Placental epithelial cell (primary cell): ENCODE results near the gene GSTO2. TPM values are rescaled to one million over a fixed set of nuclear protein-coding genes. Genes with fewer than 3 reads are reported as not detected.

ENCODE experiments used
- small RNA-seq: library from RNA; depleted of rRNA; stranded (forward); fragments of <200 nt; gene quantifications from one replicate; pipeline ENCODE3, GENCODE V24; 2012
- total RNA-seq: library from RNA; depleted of rRNA; stranded (reverse); fragments of >200 nt; gene quantifications from 2 replicates; pipeline ENCODE4 v1.2.3, GENCODE V29; 2012

The GSTO2 gene
- total RNA-seq, result 19.6 and 20.5 TPM in 2 replicates

GRCh38 chr10:104268713-104269645 lies at the start of gene GSTO2:
TSS of gene GSTO2 (plus strand) at chr10:104269184. CDS start at chr10:104274916, 5,732 bp downstream.

DNA sequence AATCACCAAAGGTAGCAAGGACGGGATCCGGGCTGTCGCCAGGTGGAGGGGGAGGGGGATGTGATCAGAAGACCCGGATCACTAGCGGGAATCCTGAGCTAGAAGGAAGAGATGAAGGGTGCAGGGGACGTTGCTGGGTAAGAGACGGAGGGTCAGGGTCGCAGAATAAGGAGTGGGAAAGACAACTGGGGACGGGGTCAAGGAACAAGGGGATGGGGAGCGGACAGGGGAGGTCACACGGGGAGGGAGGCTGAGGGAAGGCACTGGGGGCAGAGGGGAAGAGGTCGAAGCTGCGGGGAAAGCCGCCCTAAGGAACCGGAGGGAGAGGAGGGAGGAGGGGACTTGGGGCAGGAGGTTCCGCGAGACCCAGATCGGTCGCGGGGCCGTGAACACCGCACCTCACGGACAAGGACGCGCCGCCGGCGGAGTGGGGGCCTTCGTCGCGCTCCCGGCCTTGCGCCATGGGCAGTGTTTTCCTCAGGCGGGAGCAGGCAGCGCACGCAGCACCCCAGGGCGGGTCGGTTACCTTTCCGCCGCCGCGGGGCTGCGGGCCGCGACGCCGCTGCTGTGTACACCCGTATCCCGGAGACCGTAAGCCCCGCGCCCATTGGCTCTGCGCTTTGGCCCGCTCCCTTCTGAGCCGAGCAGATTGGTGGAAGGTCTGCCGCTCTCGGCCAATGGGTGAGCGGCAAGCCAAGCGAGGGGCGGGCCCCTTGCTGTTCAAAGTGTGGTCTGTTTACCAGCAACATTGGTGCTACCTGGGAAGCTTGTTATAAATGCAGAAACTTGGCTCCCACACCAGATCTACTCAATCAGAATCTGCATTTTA lies 37.0 kb upstream of the GSTO2 start, which contains the start of gene CFAP43:
Gene CFAP43, minus strand, starts transcription at position 581 of the 829 bp plus-strand sequence. Its CDS starts 118 bp downstream, at position 463.

DNA sequence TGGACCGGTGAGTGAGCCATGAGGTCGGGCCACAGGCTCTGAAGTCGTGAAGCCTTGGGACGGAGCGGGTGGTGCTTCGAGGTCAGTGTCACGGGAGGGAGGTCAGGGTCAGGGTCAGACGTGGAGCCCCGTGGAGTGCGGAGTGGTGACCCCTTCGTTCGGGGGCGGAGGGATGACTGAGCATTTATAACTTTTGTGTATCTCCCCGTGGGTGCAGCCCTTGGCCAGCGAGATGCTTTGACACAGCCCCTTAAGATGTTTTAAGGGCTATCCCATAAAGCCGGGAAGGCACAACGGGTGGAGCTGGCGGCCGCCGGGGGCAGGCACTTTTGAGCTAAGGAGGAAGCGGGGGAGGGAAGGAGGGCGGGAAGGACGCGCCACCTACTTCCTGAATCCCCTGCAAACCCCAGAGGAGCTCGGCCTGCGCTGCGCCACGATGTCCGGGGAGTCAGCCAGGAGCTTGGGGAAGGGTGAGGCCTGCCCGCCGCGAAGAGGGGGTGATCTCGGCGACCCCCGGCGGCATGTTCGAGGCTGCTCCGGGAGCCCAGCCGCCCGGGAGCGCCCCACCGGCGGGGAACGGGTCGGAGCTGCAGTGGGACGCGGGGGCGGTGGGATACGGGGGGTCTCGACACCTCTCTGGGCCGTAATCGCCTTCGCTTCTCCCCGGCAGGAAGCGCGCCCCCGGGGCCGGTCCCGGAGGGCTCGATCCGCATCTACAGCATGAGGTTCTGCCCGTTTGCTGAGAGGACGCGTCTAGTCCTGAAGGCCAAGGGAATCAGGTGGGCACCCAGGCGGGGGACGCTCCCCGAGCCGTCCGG lies 14.3 kb upstream of the GSTO2 start, which contains the start of gene GSTO1:
Gene GSTO1, plus strand, starts transcription at position 400 of the 818 bp plus-strand sequence. Its CDS starts 37 bp downstream, at position 437.

DNA sequence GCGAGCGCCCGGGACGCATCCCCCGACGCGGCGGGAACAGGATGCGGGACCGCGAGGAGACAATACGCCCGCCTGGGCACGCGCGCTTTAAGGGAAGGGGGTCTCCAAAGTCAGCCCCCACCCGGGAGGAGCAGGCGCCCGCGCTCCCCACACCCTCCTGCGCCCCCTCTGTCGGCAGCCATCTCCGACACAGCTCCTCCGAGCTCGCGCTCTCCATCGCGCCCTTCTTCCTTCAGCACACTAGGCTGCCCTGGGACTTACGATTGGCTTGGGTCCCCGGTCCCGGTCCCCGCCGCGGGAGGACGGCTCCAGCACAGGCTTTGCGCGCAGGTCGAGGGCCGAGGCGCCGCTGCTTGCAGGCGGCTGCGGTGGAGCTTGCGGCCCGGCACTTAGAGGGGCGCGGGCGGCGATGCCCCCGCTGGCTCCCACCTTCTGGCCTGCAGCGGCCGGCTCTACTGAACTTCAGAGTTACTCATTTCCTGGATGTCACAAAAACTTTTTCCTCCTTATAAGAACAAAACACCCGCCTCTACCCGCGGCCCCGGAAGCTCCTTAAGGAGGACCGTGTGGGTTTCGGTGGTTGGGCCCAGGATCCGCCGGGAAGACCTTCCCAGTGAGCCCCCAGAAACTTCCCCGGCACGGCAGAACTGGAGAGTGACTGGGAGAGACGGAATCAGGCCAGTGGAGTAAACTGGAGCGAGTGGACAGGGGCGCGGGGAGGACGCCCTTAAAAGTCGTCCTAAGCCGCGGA lies 69.2 kb downstream of the GSTO2 start, which contains the start of gene ITPRIP:
Gene ITPRIP, minus strand, starts transcription at position 481 of the 751 bp plus-strand sequence. CDS start 22,414 bp downstream, outside the sequence.

DNA sequence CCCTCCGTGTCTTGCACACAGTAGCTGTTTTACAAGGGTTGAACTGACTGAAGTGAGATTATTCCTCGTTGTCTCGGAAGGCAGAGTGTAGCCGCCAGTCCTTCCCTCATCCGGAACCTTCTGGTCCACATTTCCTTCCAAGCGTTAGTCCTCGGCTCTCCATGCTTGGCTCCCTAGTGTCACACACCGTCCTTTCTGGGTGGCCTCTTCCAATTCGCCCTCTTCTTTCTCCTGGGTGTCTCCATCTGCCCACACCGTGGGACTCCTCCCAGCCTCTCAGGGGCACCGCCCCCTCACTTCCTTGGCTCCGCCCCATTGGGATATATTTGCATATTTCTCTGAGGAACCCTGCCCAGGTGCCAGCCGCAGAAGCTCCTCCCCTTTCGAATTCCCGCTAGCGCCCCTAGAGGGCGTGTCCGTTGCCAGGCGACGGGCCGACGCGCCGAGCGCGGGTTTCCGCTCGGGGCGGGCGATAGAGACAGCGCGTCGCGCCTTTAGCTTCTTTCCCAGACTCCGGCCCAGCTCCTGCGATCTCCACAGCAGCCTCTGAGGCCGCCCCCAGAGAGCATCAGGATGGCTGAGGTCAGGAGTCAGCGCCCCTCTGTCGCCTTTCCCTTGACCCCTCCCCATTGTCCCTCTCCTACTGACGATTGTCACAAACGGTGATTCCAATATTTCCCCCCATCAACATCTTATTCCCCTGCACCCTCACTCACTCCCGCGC lies 84.5 kb downstream of the GSTO2 start, which contains the start of gene CFAP58:
Gene CFAP58, plus strand, starts transcription at position 509 of the 724 bp plus-strand sequence. Its CDS starts 65 bp downstream, at position 574.

Small RNA genes lying within 50 kb of the gene (small RNA-seq; reads per million reads assigned to genes)
- gene MIR4482, result 0.26 reads per million

Other genes with a start within 250 kb of the GSTO2 start
- gene COL17A1, start 183.3 kb upstream of the GSTO2 start, total RNA-seq, result 1,169 and 1,337 TPM in 2 replicates
- 10.8 and 11.4 TPM in 2 replicates for gene SFR1, start 147.0 kb upstream of the GSTO2 start, total RNA-seq
- 0.11 and 1.6 TPM in 2 replicates for gene CFAP43, start 36.8 kb upstream of the GSTO2 start, total RNA-seq
- gene GSTO1, start 14.3 kb upstream of the GSTO2 start, total RNA-seq, result 85.2 and 161 TPM in 2 replicates
- 6.8 and 7.9 TPM in 2 replicates for gene ITPRIP, start 69.3 kb downstream of the GSTO2 start, total RNA-seq
- 0.11 and 0.39 TPM in 2 replicates for gene CFAP58, start 84.6 kb downstream of the GSTO2 start, total RNA-seq